ENCODE measurements around the gene SNORC.

DNA sequence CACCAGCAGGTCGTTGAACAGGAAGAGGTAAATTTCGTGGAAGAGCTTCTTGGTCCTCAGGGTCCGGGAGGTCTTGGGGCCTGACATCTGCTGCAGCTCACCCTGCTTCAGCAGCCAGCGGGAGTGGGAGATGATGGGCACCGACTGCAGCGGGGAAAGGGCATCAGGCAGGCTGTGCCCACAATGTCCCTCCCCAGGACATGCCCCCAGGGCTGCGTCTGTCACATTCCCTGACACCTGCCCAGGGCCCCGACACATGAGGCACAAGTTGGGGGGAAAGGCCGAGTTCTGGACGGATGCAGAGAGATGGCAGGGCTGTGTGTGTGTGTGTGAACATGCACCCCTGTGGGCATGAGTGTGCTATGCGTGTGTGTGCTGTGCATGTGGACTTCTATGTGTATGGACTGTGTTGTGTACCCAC, 13.9 kb downstream of the SNORC start:
- TF ChIP-seq POLR2A (IDR thresholded peaks at IDR 0.05) (no peak), CTCF (IDR thresholded peaks at IDR 0.05) (no peak)

All from body of pancreas (tissue), 4 donors.